Transverse colon (tissue), 4 donors: ENCODE data around the gene TBC1D10B. TPM values are rescaled to one million over a fixed set of nuclear protein-coding genes. Genes with fewer than 3 reads are reported as not detected.

ENCODE experiments used
- DNase-seq: peaks from one replicate; pipeline ENCODE4 v3.0.0-alpha.2; 2019
- H3K27ac ChIP-seq, 4 donors: fragments of 200-600 bp; sonication (generic); 2 replicates each; pipeline ENCODE4 v1.5.1; 2016 to 2018; ENCODE audit warnings: inconsistent platforms in 4 of 4
- H3K27me3 ChIP-seq: fragments of 200-600 bp; sonication (generic); 2 replicates; pipeline ENCODE4 v1.5.1; 2017; ENCODE audit warnings: inconsistent platforms
- H3K36me3 ChIP-seq, 4 donors: fragments of 200-600 bp; sonication (generic); 2 replicates each; pipeline ENCODE4 v1.5.1; 2017 to 2019; ENCODE audit warnings: inconsistent platforms in 4 of 4
- H3K4me1 ChIP-seq, 4 donors: fragments of 200-600 bp; sonication (generic); 2 replicates each; pipeline ENCODE4 v1.5.1; 2017 to 2020; ENCODE audit warnings: inconsistent platforms in 4 of 4
- H3K4me3 ChIP-seq, 4 donors: fragments of 200-600 bp; sonication (generic); 1 replicate in 1 of 4; 2 replicates in 3 of 4; pipeline versions ENCODE4 v1.5.1 to v1.6.1; 2017 to 2019; ENCODE audit warnings: inconsistent platforms in 4 of 4
- H3K9me3 ChIP-seq, 2 donors: fragments of 200-600 bp; sonication (generic); 2 replicates each; pipeline ENCODE4 v1.5.1; 2017 to 2019; ENCODE audit warnings: inconsistent platforms in 2 of 2
- CTCF ChIP-seq, 5 experiments: fragments of 200-600 bp in 3 of 5; fragments of 450-650 bp in 2 of 5; sonication (generic) in 3 of 5; IDR thresholded peaks; 1 replicate in 2 of 5; 2 replicates in 3 of 5; pipeline ENCODE4 v1.5.1; 2016 to 2017; ENCODE audit warnings: antibody characterized with exemption in 5 of 5, inconsistent platforms in 3 of 5, mild to moderate bottlenecking in 2 of 5, moderate library complexity in 1 of 5
- EP300 ChIP-seq: sonication (generic); formaldehyde crosslinking; IDR thresholded peaks from one replicate; pipeline ENCODE4 v1.6.1; 2017; ENCODE audit warnings: antibody characterized with exemption, low read depth
- POLR2A ChIP-seq: fragments of 450-650 bp; IDR thresholded peaks from one replicate; pipeline ENCODE4 v1.6.1; 2016; ENCODE audit warnings: antibody characterized with exemption, mild to moderate bottlenecking, moderate library complexity
- POLR2AphosphoS5 ChIP-seq, 3 donors: sonication (generic); formaldehyde crosslinking; IDR thresholded peaks; one replicate each; pipeline ENCODE4 v1.6.1; 2016; ENCODE audit warnings: antibody characterized with exemption in 3 of 3
- WGBS, 2 donors: methylation state at CpG; one replicate each; pipeline ENCODE4 v1.1.5; 2018; ENCODE audit warnings: low coverage in 1 of 2; 5-methylcytosine and 5-hydroxymethylcytosine counted together
- in situ Hi-C, 4 donors: fragments of 200-750 bp; cut with MboI; loops; one replicate each; pipeline versions ENCODE4 v1.15.0 to v1.15.1; 2017; ENCODE audit warnings: low sequenced_read_pairs in 3 of 4, low pct_ligation_motif_present in 1 of 4, low pct_unique_long_range_greater_than_20kb in 1 of 4
- intact Hi-C: fragments of 100-400 bp; cut with DNase I; formaldehyde crosslinking; loops from one replicate; pipeline ENCODE4 v1.15.1; 2023; ENCODE audit warnings: low total_unique reads
- total RNA-seq, 4 donors: library from RNA; depleted of rRNA; stranded (reverse); fragments of >200 nt; gene quantifications; one replicate each; pipeline ENCODE4 v1.1.0, GENCODE V29; 2016

TBC1D10B gene
- total RNA-seq, 4 donors from 2014 or later = 32.5 to 62.9 (median 40.3) TPM

- peak overlapping the region; percentile 9 to 90 (median 69) for H3K4me3 ChIP-seq
- H3K9me3 ChIP-seq = no peaks in the 10 kb centered on the region
- peaks cover 0 to 6% (median 0%) of the 10 kb centered on the region in 4 donors for H3K36me3 ChIP-seq
- in situ Hi-C loops = no loop called here
- no peaks in the 10 kb centered on the region for H3K27me3 ChIP-seq
- H3K27ac ChIP-seq = peak overlapping the region; percentile 84 to 86 (median 86)
- TF ChIP-seq POLR2A (no peak), POLR2AphosphoS5 (IDR thresholded peaks at IDR 0.05) (no peak), CTCF (IDR thresholded peaks at IDR 0.05) (no peak), EP300 (no peak)
- DNase-seq = no peak
- peaks cover 14 to 31% (median 18%) of the 10 kb centered on the region in 4 donors for H3K4me1 ChIP-seq
- intact Hi-C loops = no loop called here
- WGBS, 2 donors = 39 to 71% methylated on average over 8 to 18 of the region's 31 CpGs
These were observed 24.4 kb upstream of the TBC1D10B start for GRCh38 chr16:30394592-30395154.

GRCh38 chr16:30383521-30383920, 13.2 kb upstream of the TBC1D10B start:
- intact Hi-C loops = no loop called here
- TF ChIP-seq POLR2A (no peak), CTCF (IDR thresholded peaks at IDR 0.05) (no peak), POLR2AphosphoS5 (IDR thresholded peaks at IDR 0.05) (no peak), EP300 (no peak)
- Histone ChIP-seq H3K27me3 (no peaks in the 10 kb centered on the region), H3K4me1 (peaks cover 4 to 9% (median 6%) of the 10 kb centered on the region in 4 donors), H3K4me3 (no peak overlapping the region), H3K36me3 (no peaks in the 10 kb centered on the region), H3K27ac (peak overlapping the region in 2 of 4 donors; percentile 28 to 47), H3K9me3 (no peaks in the 10 kb centered on the region)
- WGBS, 2 donors = 11 to 46% methylated on average over 1 to 2 of the region's 2 CpGs
- no peak for DNase-seq
- in situ Hi-C loops = no loop called here

- in situ Hi-C loops (no loop called here), intact Hi-C loops (no loop called here)
- Histone ChIP-seq H3K4me3 (peak within 1 kb of the TSS in 1 of 4 donors; percentile 24), H3K36me3 (no peaks in the 10 kb centered on the region), H3K27ac (peak within 1 kb of the TSS; percentile 29 to 60 (median 51)), H3K4me1 (peaks cover 4 to 12% (median 8%) of the 10 kb centered on the region in 4 donors), H3K9me3 (no peaks in the 10 kb centered on the region), H3K27me3 (no peaks in the 10 kb centered on the region)
- WGBS, 2 donors = 48 to 60% methylated on average over 2 to 12 of the region's 12 CpGs
- TF ChIP-seq POLR2A = peak; percentile 7
- TF ChIP-seq EP300 = no peak
- no peak for TF ChIP-seq CTCF (IDR thresholded peaks at IDR 0.05)
- TF ChIP-seq POLR2AphosphoS5 (IDR thresholded peaks at IDR 0.05) = no peak
- DNase-seq = peak; percentile 67
These were observed 12.0 kb upstream of the TBC1D10B start, which contains the start of gene SEPTIN1 for GRCh38 chr16:30382111-30382881. TSS of gene SEPTIN1 (minus strand) at chr16:30382561. CDS start at chr16:30382542, 19 bp downstream.

GRCh38 chr16:30381291-30382041, 11.2 kb upstream of the TBC1D10B start:
- Histone ChIP-seq H3K27ac (peak overlapping the region; percentile 29 to 60 (median 51)), H3K27me3 (no peaks in the 10 kb centered on the region), H3K4me1 (peaks cover 10 to 19% (median 16%) of the 10 kb centered on the region in 4 donors), H3K9me3 (no peaks in the 10 kb centered on the region), H3K4me3 (peak overlapping the region in 1 of 4 donors; percentile 24), H3K36me3 (no peaks in the 10 kb centered on the region)
- in situ Hi-C loops (no loop called here), intact Hi-C loops (no loop called here)
- no peak for DNase-seq
- 81% methylated on average over 13 of the region's 13 CpGs; no CpG with 5 or more reads in 1 of the 2 donors for WGBS, 2 donors
- TF ChIP-seq POLR2A (no peak), POLR2AphosphoS5 (IDR thresholded peaks at IDR 0.05) (no peak), CTCF (IDR thresholded peaks at IDR 0.05) (no peak), EP300 (no peak)
